HCT116 (cell line): ENCODE data around the gene SHF. TPM values are rescaled to one million over a fixed set of nuclear protein-coding genes. Genes with fewer than 3 reads are reported as not detected.

Source experiments
- ATAC-seq: fragments of 200-7000 bp; cut with Tn5 transposase; 2 replicates; pipeline ENCODE4 v1.9.1; 2020; ENCODE audit warnings: mild to moderate bottlenecking, moderate library complexity
- BruUV-seq: library from RNA; stranded (reverse); fragments of 400-500 nt; replicated peaks from 2 replicates; lab custom pipeline; 2021; lab: Mats Ljungman, UMichigan
- CTCF ChIA-PET: fragments of 300-600 bp; sonication (Branson Sonifier 250); formaldehyde crosslinking; loops from one replicate; lab custom pipeline; 2021; ENCODE audit warnings: antibody characterized with exemption; lab: Charles Lee
- POLR2A ChIA-PET: fragments of 300-600, 350-600 bp; sonication (Branson Sonifier 250); formaldehyde crosslinking; loops from one replicate; lab custom pipeline; 2021; ENCODE audit warnings: antibody characterized with exemption; lab: Charles Lee
- RAD21 ChIA-PET, 2 experiments: fragments of 300-600 bp; sonication (Branson Sonifier 250); formaldehyde crosslinking; loops; one replicate each; lab custom pipeline; 2023; ENCODE audit warnings: low total read pairs in 2 of 2; ENCODE audit not compliant: uncharacterized antibody in 2 of 2, unreplicated experiment in 2 of 2, low non-redundant PET in 1 of 2; lab: Charles Lee
- DNase-seq: peaks from one replicate; pipeline ENCODE4 v3.0.0-alpha.2; 2010; ENCODE audit warnings: low read depth, low spot score
- H2AFZ ChIP-seq: fragments of 200-600 bp; shearing (Covaris generic), sonication (generic); 2 replicates; pipeline ENCODE4 v1.6.1; 2017; ENCODE audit warnings: low read depth, mixed run types, mixed read lengths, antibody characterized with exemption, low read length; ENCODE audit not compliant: poor library complexity, severe bottlenecking
- H3K27ac ChIP-seq: 2 replicates; pipeline ENCODE4 v1.5.1; 2012; ENCODE audit warnings: low read depth, low read length
- H3K27me3 ChIP-seq: fragments of 200-600 bp; sonication (generic); 2 replicates; pipeline ENCODE4 v1.6.1; 2016; ENCODE audit warnings: mixed run types, low read length, mixed read lengths; ENCODE audit not compliant: insufficient read depth
- H3K36me3 ChIP-seq, 2 experiments: fragments of 200-500 bp in 1 of 2; fragments of 200-600 bp in 1 of 2; sonication (Bioruptor generic) in 1 of 2; sonication (generic) in 1 of 2; 2 replicates each; pipeline versions ENCODE4 v1.5.1 to v1.6.1; 2014 to 2016; ENCODE audit warnings: low read length in 2 of 2, inconsistent platforms in 1 of 2, mixed read lengths in 1 of 2, mixed run types in 1 of 2; ENCODE audit not compliant: insufficient read depth in 2 of 2, control insufficient read depth in 1 of 2
- H3K4me1 ChIP-seq, 2 experiments: fragments of 200-600 bp in 1 of 2; sonication (generic) in 1 of 2; 2 replicates each; pipeline versions ENCODE4 v1.5.1 to v1.6.1; 2012 to 2017; ENCODE audit warnings: low read length in 2 of 2, inconsistent platforms in 1 of 2, mild to moderate bottlenecking in 1 of 2, mixed read lengths in 1 of 2, mixed run types in 1 of 2, moderate library complexity in 1 of 2; ENCODE audit not compliant: insufficient read depth in 2 of 2, control insufficient read depth in 1 of 2
- H3K4me2 ChIP-seq: fragments of 200-600 bp; sonication (generic); 2 replicates; pipeline ENCODE4 v1.6.1; 2017; ENCODE audit warnings: mixed run types, low read length, mixed read lengths
- H3K4me3 ChIP-seq, 2 experiments: fragments of 200-600 bp in 1 of 2; sonication (generic) in 1 of 2; replicated peaks in 1 of 2; 2 replicates each; pipeline ENCODE4 v1.5.1; 2011 to 2016; ENCODE audit warnings: low read length in 2 of 2, control low read depth in 1 of 2, low read depth in 1 of 2, mild to moderate bottlenecking in 1 of 2, mixed read lengths in 1 of 2, mixed run types in 1 of 2
- H3K79me2 ChIP-seq: fragments of 200-600 bp; sonication (generic); 2 replicates; pipeline ENCODE4 v1.6.1; 2017; ENCODE audit warnings: mild to moderate bottlenecking, mixed run types, low read length, moderate library complexity, mixed read lengths; ENCODE audit not compliant: insufficient read depth
- H3K9ac ChIP-seq: fragments of 200-600 bp; sonication (generic); 2 replicates; pipeline ENCODE4 v1.6.1; 2016; ENCODE audit warnings: low read length, mixed read lengths
- H3K9me2 ChIP-seq: fragments of 200-600 bp; sonication (generic), shearing (Covaris generic); 2 replicates; pipeline ENCODE4 v1.6.1; 2017; ENCODE audit warnings: mixed run types, mild to moderate bottlenecking, moderate library complexity; ENCODE audit not compliant: insufficient read depth
- H3K9me3 ChIP-seq, 2 experiments: fragments of 200-500 bp in 1 of 2; fragments of 200-600 bp in 1 of 2; sonication (Bioruptor generic) in 1 of 2; sonication (generic) in 1 of 2; 2 replicates each; pipeline ENCODE4 v1.6.1; 2014 to 2017; ENCODE audit warnings: low read length in 2 of 2, mixed read lengths in 2 of 2, inconsistent platforms in 1 of 2, low read depth in 1 of 2, mild to moderate bottlenecking in 1 of 2, mixed run types in 1 of 2, moderate library complexity in 1 of 2; ENCODE audit not compliant: control insufficient read depth in 1 of 2, insufficient read depth in 1 of 2
- H4K20me1 ChIP-seq: fragments of 200-600 bp; sonication (generic), shearing (Covaris generic); 2 replicates; pipeline ENCODE4 v1.6.1; 2017; ENCODE audit warnings: mixed run types, mild to moderate bottlenecking, moderate library complexity; ENCODE audit not compliant: insufficient read depth
- CBX3 ChIP-seq: IDR thresholded peaks from 2 replicates; pipeline ENCODE4 v1.6.1; 2012; ENCODE audit warnings: low read depth
- CEBPB ChIP-seq: IDR thresholded peaks from 2 replicates; pipeline ENCODE4 v1.6.1; 2012; ENCODE audit warnings: low read depth
- CTCF ChIP-seq, 3 experiments: fragments of 200-600 bp in 1 of 3; sonication (generic) in 1 of 3; IDR thresholded peaks in 2 of 3; conservative IDR thresholded peaks in 1 of 3; 2 replicates each; pipeline ENCODE4 v1.5.1; 2012 to 2017; ENCODE audit warnings: low read depth in 2 of 3, low read length in 2 of 3, antibody characterized with exemption in 1 of 3, borderline replicate concordance in 1 of 3, control low read depth in 1 of 3, mild to moderate bottlenecking in 1 of 3, mixed read lengths in 1 of 3, mixed run types in 1 of 3, moderate library complexity in 1 of 3; ENCODE audit not compliant: insufficient read depth in 1 of 3
- EGR1 ChIP-seq: IDR thresholded peaks from 2 replicates; pipeline ENCODE4 v1.6.1; 2012; ENCODE audit warnings: low read depth
- EZH2 ChIP-seq: fragments of 200-600 bp; sonication (generic); IDR thresholded peaks from 2 replicates; pipeline ENCODE4 v1.6.1; 2017; ENCODE audit warnings: antibody characterized with exemption, mixed run types
- FOSL1 ChIP-seq: IDR thresholded peaks from 2 replicates; pipeline ENCODE4 v1.6.1; 2012; ENCODE audit warnings: low read depth
- JUND ChIP-seq: IDR thresholded peaks from 2 replicates; pipeline ENCODE4 v1.6.1; 2012
- POLR2A ChIP-seq: IDR thresholded peaks from 2 replicates; pipeline ENCODE4 v1.7.0; 2011; ENCODE audit warnings: borderline replicate concordance; ENCODE audit not compliant: insufficient read depth, insufficient read length; ENCODE audit errors: extremely low read depth
- RAD21 ChIP-seq: IDR thresholded peaks from 2 replicates; pipeline ENCODE4 v1.6.1; 2012; ENCODE audit warnings: low read depth, mild to moderate bottlenecking
- SIN3A ChIP-seq: IDR thresholded peaks from 2 replicates; pipeline ENCODE4 v1.6.1; 2012; ENCODE audit warnings: low read depth
- SP1 ChIP-seq: IDR thresholded peaks from 2 replicates; pipeline ENCODE4 v1.6.1; 2012; ENCODE audit warnings: low read depth
- SRF ChIP-seq: IDR thresholded peaks from 2 replicates; pipeline ENCODE4 v1.6.1; 2012; ENCODE audit warnings: low read depth
- TCF7L2 ChIP-seq: IDR thresholded peaks from 2 replicates; pipeline ENCODE4 v1.7.0; 2011; ENCODE audit warnings: borderline replicate concordance, inconsistent platforms; ENCODE audit not compliant: insufficient read depth, insufficient read length; ENCODE audit errors: extremely low read depth
- YY1 ChIP-seq: IDR thresholded peaks from 2 replicates; pipeline ENCODE4 v1.6.1; 2011; ENCODE audit warnings: low read length, low read depth, moderate library complexity, mild to moderate bottlenecking; ENCODE audit not compliant: insufficient replicate concordance; ENCODE audit errors: extremely low read depth
- ZNF274 ChIP-seq: fragments of 200-500 bp; sonication (Bioruptor generic); IDR thresholded peaks from 2 replicates; pipeline ENCODE4 v1.6.1; 2014; ENCODE audit warnings: mild to moderate bottlenecking, low read depth, low read length, inconsistent platforms
- intact Hi-C: fragments of 100-400 bp; cut with micrococcal nuclease; formaldehyde crosslinking; loops from 2 replicates; pipeline ENCODE4 v1.10.0; 2022
- total RNA-seq: library from RNA; stranded (reverse); gene quantifications from one replicate; pipeline ENCODE4 v1.2.1, GENCODE V29; 2021; ENCODE audit not compliant: unreplicated experiment

SHF gene
- total RNA-seq, 1 experiment from 2014 or later, result 2.6 TPM

- no peak overlapping the region for H2AFZ ChIP-seq
- TF ChIP-seq JUND (no peak), POLR2A (no peak), SRF (no peak), CTCF (IDR thresholded peaks at IDR 0.05 in 2 of 3, conservative IDR thresholded peaks at IDR 0.05 in 1 of 3; ENCODE audit: borderline replicate concordance in 1 of 3, insufficient read depth in 1 of 3, low read depth in 2 of 3, low read length in 2 of 3) (no peak), EGR1 (no peak), EZH2 (no peak), YY1 (no peak), RAD21 (no peak), SP1 (no peak), TCF7L2 (no peak), CBX3 (no peak), CEBPB (no peak), ZNF274 (no peak), FOSL1 (no peak), SIN3A (no peak)
Measured at GRCh38 chr15:45121020-45121419, 66.7 kb downstream of the SHF start.

More at GRCh38 chr15:45121020-45121419, 66.7 kb downstream of the SHF start:
- no peak for DNase-seq
- H3K4me1 ChIP-seq, result peaks cover 2 to 16% of the 10 kb centered on the region in 2 experiments; a peak in 3 of 4 replicates
- CTCF ChIA-PET, result interaction anchor here (0.9 to 1.3 kb wide), 2 partner anchors 9 to 42 kb away, joined by 3 to 4 read pairs; partner anchors contain the start of genes DUOX1 and DUOXA1
- H3K4me2 ChIP-seq, result no peak overlapping the region
- no peaks in the 10 kb centered on the region for H3K27me3 ChIP-seq
- H3K9me3 ChIP-seq, result no peaks in the 10 kb centered on the region
- ATAC-seq, result no peak
- RAD21 ChIA-PET, result no interaction called here
- no peak overlapping the region for H3K4me3 ChIP-seq
- no peaks in the 10 kb centered on the region for H3K9me2 ChIP-seq
- H3K9ac ChIP-seq, result no peak overlapping the region
- POLR2A ChIA-PET, result no interaction called here
- intact Hi-C loops, result loop anchor here (10.0 kb wide), 1 partner anchor 156 kb away; no protein-coding TSS in a partner anchor
- no peak overlapping the region for H3K27ac ChIP-seq
- H3K36me3 ChIP-seq, result no peaks in the 10 kb centered on the region
- no peaks in the 10 kb centered on the region for H4K20me1 ChIP-seq
- BruUV-seq, result no TSS peak
- no peaks in the 10 kb centered on the region for H3K79me2 ChIP-seq
